HG03175 (cell line): ENCODE results near the gene OSBPL6.
A peak's percentile ranks its signal among the peaks of the same experiment; 100 is the strongest.

Experiments used
- ATAC-seq: cut with Tn5 transposase; IDR thresholded peaks from one replicate; pipeline ENCODE4 v1.9.1; 2021; ENCODE audit warnings: mild to moderate bottlenecking, moderate library complexity; ENCODE audit not compliant: unreplicated experiment

Gene OSBPL6

DNA sequence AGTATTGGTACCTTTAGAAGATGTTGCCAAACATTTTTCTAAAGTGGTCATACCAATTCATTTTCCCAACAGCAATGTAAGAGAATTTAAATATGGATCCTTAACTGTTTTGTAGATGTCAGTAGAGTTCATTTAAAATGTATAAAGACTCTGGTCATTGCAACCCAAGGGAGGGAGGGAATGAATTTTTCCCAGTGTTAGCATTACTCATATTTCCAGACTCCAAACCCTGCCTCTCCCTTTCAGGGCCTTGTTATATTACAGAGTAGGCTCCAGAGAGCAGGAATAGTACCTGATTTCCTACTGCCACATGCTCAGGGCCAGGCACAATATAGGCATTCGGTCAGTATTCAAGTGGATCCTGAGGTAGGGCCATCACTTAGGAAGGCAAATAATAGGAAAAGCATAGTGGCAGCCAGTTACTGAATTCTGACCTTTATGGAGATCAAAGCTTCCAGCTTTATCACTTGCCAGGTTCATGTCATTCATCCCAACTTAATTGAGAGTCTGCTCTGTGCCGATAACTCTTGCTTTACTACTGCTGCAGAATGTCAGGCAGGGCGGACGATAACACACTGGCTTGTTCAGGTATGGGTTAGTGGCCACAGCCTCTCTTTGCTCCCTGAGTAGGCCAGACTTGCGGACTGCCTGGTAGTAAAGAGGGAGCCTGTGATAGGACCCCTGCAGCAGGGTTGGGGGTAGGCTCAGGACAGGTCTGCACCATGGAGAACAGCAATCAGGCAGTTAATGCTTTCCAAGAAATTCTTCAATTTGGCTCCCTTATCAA, 75.3 kb downstream of the OSBPL6 start:
- ATAC-seq: no peak

DNA sequence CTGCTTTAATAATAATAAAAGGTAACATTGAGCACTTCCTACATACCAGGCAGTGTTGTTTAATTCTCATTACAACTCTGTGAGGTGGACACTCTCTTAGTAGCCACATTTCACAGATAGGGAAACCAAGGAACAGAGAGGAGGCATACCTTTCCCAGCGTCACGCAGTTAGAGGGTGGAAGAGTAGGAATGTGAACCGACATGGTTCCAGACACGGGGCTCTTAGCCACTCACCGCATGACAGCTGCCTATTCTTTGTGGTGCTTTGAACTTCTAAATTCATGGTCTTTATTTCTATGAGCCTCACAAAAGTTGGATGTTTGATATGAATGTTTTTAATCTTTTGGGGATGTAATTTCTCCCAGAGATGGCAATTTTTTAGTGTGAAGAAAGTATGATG, 76.0 kb downstream of the OSBPL6 start:
- ATAC-seq: no peak

DNA sequence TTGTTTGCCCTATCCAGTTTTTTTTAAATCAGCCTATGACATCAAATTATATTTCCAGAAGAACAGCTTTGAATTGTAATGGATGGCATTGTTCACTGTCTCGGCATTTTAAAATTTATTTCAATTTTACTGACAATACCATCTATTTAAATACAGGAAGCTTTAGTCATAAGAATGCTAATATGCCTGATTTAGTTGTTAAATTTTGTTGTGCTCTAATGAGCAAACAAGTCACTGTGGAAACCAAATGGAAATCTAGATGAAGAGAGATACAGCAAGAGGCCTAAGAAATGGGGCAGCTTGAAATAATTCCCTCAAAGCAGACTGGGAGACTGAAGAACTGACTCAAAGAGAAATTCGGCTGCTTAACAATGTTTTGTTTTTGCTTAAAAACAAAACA, 76.8 kb downstream of the OSBPL6 start:
- ATAC-seq: no peak

DNA sequence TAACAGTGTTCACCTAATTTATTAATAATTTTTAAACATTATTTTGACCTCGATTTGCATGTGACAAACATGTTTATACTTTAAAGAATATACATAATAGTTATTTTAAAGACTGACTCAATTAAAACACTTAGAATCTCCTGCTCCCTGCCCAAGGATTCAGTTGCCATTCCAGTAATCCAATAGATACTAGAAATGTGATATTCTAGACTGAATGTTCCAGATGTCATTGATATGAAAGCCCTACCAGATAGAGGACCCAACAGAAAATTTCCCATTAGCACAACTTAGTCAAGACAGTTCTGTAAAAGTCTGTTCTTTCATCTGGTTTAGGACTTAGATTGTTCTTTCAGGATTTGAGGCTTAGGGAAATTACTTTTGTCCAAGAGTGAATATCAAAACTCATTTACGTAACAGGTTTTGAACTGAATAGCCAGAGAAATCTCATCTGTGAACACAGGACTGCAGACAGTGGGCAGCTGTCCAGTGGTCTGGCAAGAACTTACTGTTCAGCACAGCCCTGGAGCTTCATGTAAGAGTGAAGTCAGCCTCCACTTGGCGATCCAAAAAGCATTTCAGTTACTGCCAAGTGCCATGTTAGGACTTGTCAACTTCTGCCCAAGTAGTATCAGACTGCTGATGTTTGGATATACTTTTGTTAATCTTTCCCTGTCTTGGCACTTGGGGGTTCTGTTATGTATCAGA, 77.5 kb downstream of the OSBPL6 start:
- no peak for ATAC-seq

GRCh38 chr2:178273787-178274360, 79.6 kb downstream of the OSBPL6 start:
- no peak for ATAC-seq

GRCh38 chr2:178275600-178275999, 81.3 kb downstream of the OSBPL6 start:
- no peak for ATAC-seq

DNA sequence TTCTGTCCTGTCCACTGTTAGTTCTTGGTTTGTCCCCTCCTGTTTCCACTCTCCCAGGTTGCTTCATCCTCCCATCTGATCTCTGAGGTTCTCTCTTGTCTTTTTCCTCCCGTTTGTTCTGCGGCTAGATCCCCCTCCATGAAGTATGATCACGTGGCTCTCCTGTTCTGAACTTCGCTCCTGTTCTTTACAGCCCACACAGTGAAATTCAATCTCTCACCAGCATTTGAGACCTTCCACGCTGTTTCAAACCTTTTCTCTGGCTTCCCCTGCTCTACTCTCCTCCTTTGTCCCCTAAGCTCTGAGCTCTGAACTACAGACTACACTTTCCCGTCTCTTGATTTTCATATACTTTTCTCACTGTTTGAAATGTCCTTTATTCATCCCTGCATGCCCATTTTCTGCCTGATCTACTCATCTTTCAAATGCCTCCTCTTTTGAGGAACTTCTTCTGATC, 83.5 kb downstream of the OSBPL6 start:
- ATAC-seq: no peak

- ATAC-seq: no peak
Measured at GRCh38 chr2:178279142-178279541, 84.8 kb downstream of the OSBPL6 start.

DNA sequence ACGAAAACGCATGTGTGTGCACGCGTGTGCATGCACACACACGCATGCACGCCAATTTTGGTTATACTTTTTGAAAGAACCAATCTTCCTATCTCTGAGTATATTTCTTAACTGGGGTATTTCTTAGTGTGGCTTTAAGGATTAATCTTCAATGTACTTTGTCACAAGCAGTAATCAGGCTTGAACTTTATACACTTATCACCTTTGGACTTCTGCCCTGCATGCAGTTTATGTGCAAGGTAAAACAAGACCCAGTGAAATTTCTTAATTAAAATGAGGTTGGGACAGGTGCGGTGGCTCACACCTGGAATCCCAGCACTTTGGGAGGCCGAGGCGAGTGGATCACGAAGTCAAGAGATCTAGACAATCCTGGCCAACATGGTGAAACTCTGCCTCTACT, 85.3 kb downstream of the OSBPL6 start:
- ATAC-seq: no peak

DNA sequence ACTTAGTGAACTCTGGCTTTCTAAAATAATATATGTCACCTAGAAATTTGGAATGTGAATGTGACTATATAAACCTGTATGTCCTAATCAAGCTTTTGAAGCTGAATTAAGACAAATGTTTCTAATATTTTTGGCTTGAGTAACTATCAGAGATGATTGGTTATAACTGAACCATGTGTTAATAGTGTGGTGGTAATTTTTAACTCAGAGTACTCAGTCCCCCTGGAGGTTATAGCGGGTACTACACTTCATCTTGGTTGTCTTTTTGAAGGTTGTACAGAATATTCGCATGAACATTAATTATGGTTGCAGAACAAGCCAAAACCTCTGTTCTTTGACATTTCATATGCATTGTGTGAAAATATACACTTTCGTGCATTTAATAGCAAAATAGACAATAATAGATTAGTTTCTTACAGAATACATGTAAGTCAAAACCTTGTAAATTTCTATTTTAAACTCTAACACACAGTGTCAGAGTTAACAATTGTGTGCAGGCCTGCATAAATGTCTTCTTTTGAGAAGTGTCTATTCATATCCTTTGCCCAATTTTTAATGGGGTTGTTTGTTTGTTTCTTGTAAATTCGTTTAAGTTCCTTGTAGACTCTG, 86.0 kb downstream of the OSBPL6 start:
- ATAC-seq: peak; percentile 88

DNA sequence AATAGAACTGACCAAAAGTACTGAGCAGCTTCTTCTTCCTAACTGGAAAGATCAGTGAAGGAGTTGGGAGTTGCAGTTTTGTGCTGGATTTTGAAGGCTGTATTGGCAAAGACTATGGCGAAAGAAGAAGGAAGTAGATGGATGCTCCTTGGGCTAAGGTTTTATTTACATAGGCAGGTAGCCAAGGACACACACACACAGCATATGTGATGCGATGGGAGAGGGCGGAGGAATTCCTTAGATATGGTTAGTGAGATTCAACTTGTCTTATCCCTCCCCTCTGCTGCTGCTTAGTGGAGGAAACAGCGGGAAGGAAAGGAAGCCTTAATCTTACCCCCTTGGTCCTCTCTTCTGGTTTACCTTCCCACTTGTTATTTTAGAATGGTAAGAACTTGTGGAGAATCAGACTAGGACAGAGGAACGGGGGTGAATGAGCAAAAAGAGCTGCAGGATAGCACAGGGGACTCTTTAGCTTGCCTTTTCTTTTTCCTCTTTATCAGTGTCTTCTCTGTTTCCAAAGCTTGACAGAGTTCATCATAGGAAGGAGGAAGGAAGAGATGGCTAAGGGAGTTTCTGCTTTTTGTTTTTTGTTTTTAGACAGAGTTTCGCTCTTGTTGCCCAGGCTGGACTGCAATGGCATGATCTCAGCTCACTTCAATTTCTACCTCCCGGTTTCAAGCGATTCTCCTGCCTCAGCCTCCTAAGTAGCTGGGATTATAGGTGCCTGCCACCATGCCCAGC, 87.9 kb downstream of the OSBPL6 start:
- no peak for ATAC-seq

GRCh38 chr2:178283341-178283918, 89.1 kb downstream of the OSBPL6 start:
- no peak for ATAC-seq

DNA sequence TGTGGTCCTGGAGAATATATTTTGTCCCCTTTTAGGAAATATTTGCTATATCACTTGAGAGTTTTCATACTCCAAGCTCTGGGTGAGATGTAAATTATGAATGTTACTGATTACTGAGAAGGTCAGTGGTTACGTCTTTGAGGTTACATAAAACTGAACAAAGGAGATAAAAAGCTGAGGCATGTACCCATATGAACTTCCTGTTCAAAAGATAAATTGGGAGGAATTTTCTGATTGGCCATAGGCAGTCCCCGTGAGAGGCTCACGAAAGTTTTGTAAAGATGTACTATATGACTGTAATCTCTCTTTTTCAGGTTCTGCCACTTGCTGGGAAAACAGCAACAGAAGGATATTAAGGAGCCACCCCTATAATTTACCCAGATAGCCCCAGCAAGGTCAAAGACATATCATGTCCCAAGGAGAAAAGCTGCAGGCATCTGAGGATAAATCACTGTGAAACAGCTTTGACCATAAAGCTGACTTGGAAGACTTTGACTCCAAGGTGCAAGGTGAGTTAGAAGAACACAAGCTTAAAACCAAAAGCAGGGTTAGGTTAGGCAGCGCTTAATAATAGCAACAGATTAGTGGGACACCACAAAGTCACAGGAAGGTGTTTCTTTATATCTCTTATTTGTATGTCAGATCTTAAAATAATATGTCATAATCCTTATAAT, 90.4 kb downstream of the OSBPL6 start:
- no peak for ATAC-seq

- ATAC-seq: no peak
Measured at GRCh38 chr2:178285287-178285615, 90.9 kb downstream of the OSBPL6 start.

DNA sequence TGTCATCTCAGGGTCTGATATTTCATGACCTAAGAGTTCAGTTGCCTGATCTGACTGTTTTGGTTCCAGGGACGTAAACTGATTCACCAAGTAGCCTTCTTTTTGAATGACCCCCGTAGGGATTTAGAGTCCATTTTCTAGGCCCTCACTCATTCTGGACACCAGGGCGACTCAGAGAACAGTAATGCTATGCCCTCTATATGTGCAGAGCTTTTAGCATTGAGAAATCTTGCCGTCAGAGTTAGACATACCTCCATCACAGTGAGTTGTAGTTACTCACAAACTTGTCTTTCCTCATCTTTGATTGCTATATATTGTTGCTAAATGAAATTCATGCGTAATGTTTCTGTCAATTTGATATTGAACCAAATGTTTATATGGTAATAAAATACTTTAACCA, 92.3 kb downstream of the OSBPL6 start:
- ATAC-seq: no peak

DNA sequence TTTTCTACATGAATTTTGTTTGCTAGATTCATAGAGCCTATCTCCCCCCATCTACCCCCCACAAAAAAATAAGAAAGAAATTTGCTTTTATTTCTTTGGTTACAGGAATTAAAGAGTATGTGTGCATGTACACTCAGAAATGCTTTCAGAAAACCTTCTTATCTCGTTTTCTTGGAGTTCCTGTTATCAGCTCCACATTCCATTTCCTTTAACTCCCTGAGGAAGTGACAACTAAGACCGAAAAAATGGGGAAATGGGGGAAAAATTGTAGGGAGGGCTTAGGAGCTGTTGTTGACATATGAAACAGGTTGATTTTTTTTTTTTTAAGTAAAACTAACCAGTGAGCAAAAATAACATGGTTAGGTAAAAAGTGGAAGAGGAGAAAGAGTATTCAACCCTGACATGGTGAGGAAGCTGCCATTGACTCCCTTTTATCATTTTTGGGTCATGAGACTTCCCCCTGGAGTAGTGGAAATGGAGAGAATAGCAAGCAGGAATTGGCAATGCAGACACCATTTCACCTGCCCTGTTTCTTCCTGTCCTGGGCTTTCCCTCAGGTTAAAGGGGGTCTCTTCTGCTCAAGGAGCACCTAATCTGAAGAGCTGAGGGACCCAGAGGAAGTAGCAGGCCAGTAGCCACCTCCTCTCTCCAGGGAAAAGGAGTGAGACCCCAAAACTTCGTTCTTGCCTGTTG, 93.5 kb downstream of the OSBPL6 start:
- no peak for ATAC-seq

- no peak for ATAC-seq
Measured at GRCh38 chr2:178291703-178292102, 97.4 kb downstream of the OSBPL6 start.

- no peak for ATAC-seq
Measured at GRCh38 chr2:178292586-178292985, 98.3 kb downstream of the OSBPL6 start.

DNA sequence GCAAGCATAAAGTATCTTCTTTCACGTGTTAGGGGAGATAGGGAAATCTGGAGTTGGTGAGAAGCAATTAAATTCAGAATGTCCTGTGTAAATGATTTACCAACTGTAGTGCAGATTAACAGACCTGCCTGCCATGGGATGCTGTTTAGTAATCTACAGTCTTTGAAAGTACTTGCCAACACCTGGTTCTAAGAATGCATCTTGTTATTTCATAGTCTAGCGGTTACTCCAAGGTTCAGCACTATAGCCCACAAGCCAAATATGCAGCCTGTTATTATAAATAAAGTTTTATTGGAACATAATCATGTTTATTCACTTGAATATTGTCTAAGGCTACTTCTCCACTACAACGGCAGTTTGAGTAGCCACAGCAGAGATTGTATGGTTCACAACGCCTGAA, 100.8 kb downstream of the OSBPL6 start:
- ATAC-seq: no peak

DNA sequence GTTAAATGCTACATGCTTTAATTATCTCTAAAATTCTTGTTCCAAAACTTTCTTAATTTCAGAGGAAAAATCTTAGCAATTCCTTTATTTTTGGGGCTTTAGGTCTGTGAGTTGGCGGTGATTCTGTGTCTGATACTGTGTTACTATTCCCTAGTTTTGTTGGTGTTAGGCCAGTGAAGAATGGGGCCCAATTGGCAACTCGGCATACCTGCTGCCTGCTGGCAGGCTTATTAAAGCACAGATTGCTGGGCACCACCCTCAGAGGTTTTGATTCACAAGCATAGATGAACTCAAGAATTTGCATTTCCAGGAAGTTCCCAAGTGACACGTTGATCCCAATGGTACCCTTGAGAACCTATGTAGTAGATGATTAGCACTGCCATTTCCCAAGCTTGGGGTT, 101.6 kb downstream of the OSBPL6 start:
- ATAC-seq: no peak
